Ammon's horn (tissue), 1 donor: ENCODE results near the gene TMEM86A.
"Not testable (repeated sequence)": the region's sequence is repeated elsewhere in the genome, so short reads cannot be mapped to it uniquely, and the experiment has no call there.

Experiments used
- DNase-seq: peaks from one replicate; pipeline ENCODE4 v3.0.0-alpha.2; 2016; ENCODE audit warnings: low spot score

Gene TMEM86A

GRCh38 chr11:18698341-18699268 is at the start of gene TMEM86A:
Gene TMEM86A, plus strand, starts transcription at chr11:18698779. Its CDS starts 108 bp downstream, at chr11:18698887.
- peak; percentile 89 for DNase-seq

- no peak for DNase-seq
Observed at GRCh38 chr11:18650353-18650752, 48.2 kb upstream of the TMEM86A start.

GRCh38 chr11:18650859-18651557 is 47.6 kb upstream of the TMEM86A start:
- DNase-seq, result peak; percentile 10

GRCh38 chr11:18657673-18658072 is 40.9 kb upstream of the TMEM86A start:
- no peak for DNase-seq

- DNase-seq, result not testable (repeated sequence)
Observed at GRCh38 chr11:18665353-18665872, 33.2 kb upstream of the TMEM86A start.

GRCh38 chr11:18668131-18668530 is 30.4 kb upstream of the TMEM86A start:
- no peak for DNase-seq

- no peak for DNase-seq
Observed at GRCh38 chr11:18669219-18669596, 29.4 kb upstream of the TMEM86A start.

GRCh38 chr11:18669711-18670110 is 28.9 kb upstream of the TMEM86A start:
- no peak for DNase-seq

GRCh38 chr11:18671246-18671645 is 27.3 kb upstream of the TMEM86A start:
- no peak for DNase-seq

GRCh38 chr11:18672209-18672608 is 26.4 kb upstream of the TMEM86A start:
- not testable (repeated sequence) for DNase-seq

- no peak for DNase-seq
Observed at GRCh38 chr11:18676803-18677202, 21.8 kb upstream of the TMEM86A start.

GRCh38 chr11:18677560-18677959 is 21.0 kb upstream of the TMEM86A start:
- DNase-seq, result no peak

GRCh38 chr11:18681949-18682348 is 16.6 kb upstream of the TMEM86A start:
- not testable (repeated sequence) for DNase-seq

- no peak for DNase-seq
Observed at GRCh38 chr11:18682466-18682865, 16.1 kb upstream of the TMEM86A start.

GRCh38 chr11:18684267-18684666 is 14.3 kb upstream of the TMEM86A start:
- DNase-seq, result no peak

GRCh38 chr11:18691467-18692140 is 7.0 kb upstream of the TMEM86A start:
- DNase-seq, result not testable (repeated sequence)

- no peak for DNase-seq
Observed at GRCh38 chr11:18692941-18693760, 5.4 kb upstream of the TMEM86A start.

GRCh38 chr11:18696638-18697225 is 1.8 kb upstream of the TMEM86A start:
- DNase-seq, result no peak

- DNase-seq, result no peak
Observed at GRCh38 chr11:18697576-18697975, 1.0 kb upstream of the TMEM86A start.

- DNase-seq, result no peak
Observed at GRCh38 chr11:18699269-18699596, 654 bp downstream of the TMEM86A start.

GRCh38 chr11:18699848-18700261 is 1.3 kb downstream of the TMEM86A start:
- peak; percentile 71 for DNase-seq
